ENCODE measurements around the gene RAI1. TPM values are rescaled to one million over a fixed set of nuclear protein-coding genes. Genes with fewer than 3 reads are reported as not detected.

Gene RAI1
- total RNA-seq, 1 donor from 2014 or later: 31.2 TPM

- CTCF ChIA-PET: no interaction called here
- intact Hi-C loops (cut with micrococcal nuclease): loop anchor here (2.0 kb wide), 1 partner anchor 15 kb away; no protein-coding TSS in a partner anchor
- POLR2A ChIA-PET: no interaction called here
- Mint-ChIP-seq H3K27me3 (no peaks in the 10 kb centered on the region), H3K27ac (no peak overlapping the region), H3K9me3 (no peaks in the 10 kb centered on the region), H3K36me3 (ENCODE audit: low read depth) (no peaks in the 10 kb centered on the region), H3K4me1 (peaks cover 47% of the 10 kb centered on the region), H3K4me3 (no peak overlapping the region)
- TF ChIP-seq, protein P1, sequence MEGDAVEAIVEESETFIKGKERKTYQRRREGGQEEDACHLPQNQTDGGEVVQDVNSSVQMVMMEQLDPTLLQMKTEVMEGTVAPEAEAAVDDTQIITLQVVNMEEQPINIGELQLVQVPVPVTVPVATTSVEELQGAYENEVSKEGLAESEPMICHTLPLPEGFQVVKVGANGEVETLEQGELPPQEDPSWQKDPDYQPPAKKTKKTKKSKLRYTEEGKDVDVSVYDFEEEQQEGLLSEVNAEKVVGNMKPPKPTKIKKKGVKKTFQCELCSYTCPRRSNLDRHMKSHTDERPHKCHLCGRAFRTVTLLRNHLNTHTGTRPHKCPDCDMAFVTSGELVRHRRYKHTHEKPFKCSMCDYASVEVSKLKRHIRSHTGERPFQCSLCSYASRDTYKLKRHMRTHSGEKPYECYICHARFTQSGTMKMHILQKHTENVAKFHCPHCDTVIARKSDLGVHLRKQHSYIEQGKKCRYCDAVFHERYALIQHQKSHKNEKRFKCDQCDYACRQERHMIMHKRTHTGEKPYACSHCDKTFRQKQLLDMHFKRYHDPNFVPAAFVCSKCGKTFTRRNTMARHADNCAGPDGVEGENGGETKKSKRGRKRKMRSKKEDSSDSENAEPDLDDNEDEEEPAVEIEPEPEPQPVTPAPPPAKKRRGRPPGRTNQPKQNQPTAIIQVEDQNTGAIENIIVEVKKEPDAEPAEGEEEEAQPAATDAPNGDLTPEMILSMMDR (IDR thresholded peaks at IDR 0.05): no peak
- DNase-seq (no peak), ATAC-seq (ENCODE audit: low read depth) (no peak)
Measured at GRCh38 chr17:17767887-17768418, 86.7 kb downstream of the RAI1 start.

GRCh38 chr17:17768424-17769088 lies 87.3 kb downstream of the RAI1 start:
- Mint-ChIP-seq H3K4me1 (peaks cover 46% of the 10 kb centered on the region), H3K36me3 (ENCODE audit: low read depth) (no peaks in the 10 kb centered on the region), H3K27me3 (no peaks in the 10 kb centered on the region), H3K27ac (no peak overlapping the region), H3K4me3 (no peak overlapping the region), H3K9me3 (no peaks in the 10 kb centered on the region)
- intact Hi-C loops (cut with micrococcal nuclease): no loop called here
- ChIA-PET CTCF (no interaction called here), POLR2A (no interaction called here)
- DNase-seq (no peak), ATAC-seq (ENCODE audit: low read depth) (no peak)
- TF ChIP-seq, protein P1 (IDR thresholded peaks at IDR 0.05): no peak

DNA sequence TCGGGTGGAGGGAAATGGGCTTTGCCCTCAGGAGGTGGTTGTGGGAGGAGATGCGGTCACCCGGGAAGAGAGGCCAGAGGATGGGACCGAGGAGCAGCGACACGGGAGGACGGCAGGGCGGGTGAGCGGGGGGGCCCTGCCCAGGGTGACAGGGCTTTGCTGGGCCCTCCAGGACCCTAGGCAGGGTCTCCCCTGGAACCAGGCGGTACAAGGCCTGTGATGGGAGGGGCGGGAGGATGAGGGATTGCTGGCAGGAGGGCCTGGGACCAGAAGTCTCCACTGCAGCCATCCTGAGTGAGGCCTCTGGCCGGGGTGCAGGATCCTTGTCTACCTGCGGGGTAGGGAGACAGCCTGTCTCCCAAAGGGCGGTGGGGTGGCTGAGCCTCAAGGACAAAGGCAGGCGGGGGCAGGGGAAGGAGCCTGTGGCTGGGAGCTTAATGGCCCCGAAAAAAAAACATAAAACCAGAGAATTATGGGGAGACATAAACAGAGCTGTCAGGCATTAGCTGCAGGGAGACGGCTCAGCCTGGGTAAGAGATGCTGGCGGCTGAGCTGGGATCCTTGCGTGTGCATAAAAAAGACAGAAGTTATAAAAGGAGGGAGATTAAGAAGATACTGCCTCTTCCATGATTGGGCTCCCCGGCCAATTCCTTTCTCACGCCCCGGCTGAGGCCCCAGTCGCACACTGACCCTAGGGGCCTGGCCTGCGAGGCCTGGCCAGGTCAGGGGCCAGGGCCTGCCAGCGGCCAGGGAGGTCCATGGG lies 88.8 kb downstream of the RAI1 start:
- no peak for ATAC-seq (ENCODE audit: low read depth)
- ChIA-PET POLR2A (no interaction called here), CTCF (no interaction called here)
- no peak overlapping the region for H3K27ac Mint-ChIP-seq
- H3K4me3 Mint-ChIP-seq: no peak overlapping the region
- H3K4me1 Mint-ChIP-seq: peaks cover 34% of the 10 kb centered on the region
- TF ChIP-seq, protein P1 (IDR thresholded peaks at IDR 0.05): no peak
- intact Hi-C loops (cut with micrococcal nuclease): no loop called here
- H3K9me3 Mint-ChIP-seq: no peaks in the 10 kb centered on the region
- no peaks in the 10 kb centered on the region for H3K27me3 Mint-ChIP-seq
- no peaks in the 10 kb centered on the region for H3K36me3 Mint-ChIP-seq (ENCODE audit: low read depth)
- DNase-seq: no peak

DNA sequence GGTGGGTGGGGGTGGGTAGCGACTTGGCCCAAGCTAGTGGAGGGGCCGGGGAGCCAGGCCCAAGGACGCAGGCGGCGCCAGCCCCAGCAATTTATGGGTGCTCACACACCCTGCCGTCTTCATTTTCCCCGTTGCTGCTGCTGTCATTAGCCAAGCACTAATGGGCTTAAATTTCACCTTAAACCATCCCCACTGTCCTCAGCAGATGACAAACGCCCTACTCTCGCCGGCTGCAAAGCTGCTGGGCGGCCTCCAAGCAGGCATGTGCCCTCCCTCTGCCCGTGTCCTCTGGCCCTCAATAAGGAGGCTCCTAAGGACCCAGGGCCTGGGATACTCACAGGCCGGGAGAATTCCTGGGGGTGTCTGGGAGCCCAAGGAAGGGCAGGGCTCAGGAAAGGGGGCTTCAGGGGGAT lies 89.4 kb downstream of the RAI1 start:
- Mint-ChIP-seq H3K9me3 (no peaks in the 10 kb centered on the region), H3K4me3 (no peak overlapping the region), H3K36me3 (ENCODE audit: low read depth) (no peaks in the 10 kb centered on the region), H3K27ac (no peak overlapping the region), H3K27me3 (no peaks in the 10 kb centered on the region), H3K4me1 (peaks cover 28% of the 10 kb centered on the region)
- DNase-seq (no peak), ATAC-seq (ENCODE audit: low read depth) (no peak)
- intact Hi-C loops (cut with micrococcal nuclease): no loop called here
- ChIA-PET POLR2A (no interaction called here), CTCF (no interaction called here)
- TF ChIP-seq, protein P1 (IDR thresholded peaks at IDR 0.05): no peak

- ATAC-seq (ENCODE audit: low read depth) (no peak), DNase-seq (no peak)
- CTCF ChIA-PET: no interaction called here
- intact Hi-C loops (cut with micrococcal nuclease): no loop called here
- TF ChIP-seq, protein P1 (IDR thresholded peaks at IDR 0.05): no peak
- POLR2A ChIA-PET: no interaction called here
- peaks cover 18% of the 10 kb centered on the region for H3K4me1 Mint-ChIP-seq
- no peak overlapping the region for H3K27ac Mint-ChIP-seq
- no peaks in the 10 kb centered on the region for H3K9me3 Mint-ChIP-seq
- no peaks in the 10 kb centered on the region for H3K36me3 Mint-ChIP-seq (ENCODE audit: low read depth)
- no peaks in the 10 kb centered on the region for H3K27me3 Mint-ChIP-seq
- no peak overlapping the region for H3K4me3 Mint-ChIP-seq
Measured at GRCh38 chr17:17771498-17772201, 90.4 kb downstream of the RAI1 start.
